ENCODE data around the gene ARMS2. TPM values are rescaled to one million over a fixed set of nuclear protein-coding genes. Genes with fewer than 3 reads are reported as not detected.

ARMS2 gene
- total RNA-seq, 3 donors from 2014 or later = not detected

GRCh38 chr10:122419876-122420623, 34.4 kb upstream of the ARMS2 start:
- TF ChIP-seq POLR2AphosphoS5 (IDR thresholded peaks at IDR 0.05) (no peak), CTCF (IDR thresholded peaks at IDR 0.05) (no peak), POLR2A (IDR thresholded peaks at IDR 0.05) (no peak)
- H3K27ac ChIP-seq = no peak overlapping the region
- intact Hi-C loops (cut with DNase I; ENCODE audit: low total_unique reads) = loop anchor here (2.0 kb wide), 1 partner anchor 33 kb away; no protein-coding TSS in a partner anchor
- H3K4me3 ChIP-seq = no peak overlapping the region
- no peaks in the 10 kb centered on the region for H3K27me3 ChIP-seq
- DNase-seq (ENCODE audit: low spot score in 2 of 2) = no peak
- H3K9me3 ChIP-seq = no peaks in the 10 kb centered on the region
- no peaks in the 10 kb centered on the region for H3K36me3 ChIP-seq
- H3K4me1 ChIP-seq = no peaks in the 10 kb centered on the region

GRCh38 chr10:122420624-122421007, 33.8 kb upstream of the ARMS2 start:
- H3K4me1 ChIP-seq = no peaks in the 10 kb centered on the region
- no peak for TF ChIP-seq CTCF (IDR thresholded peaks at IDR 0.05)
- TF ChIP-seq POLR2AphosphoS5 (IDR thresholded peaks at IDR 0.05) = no peak
- no peak for TF ChIP-seq POLR2A (IDR thresholded peaks at IDR 0.05)
- intact Hi-C loops (cut with DNase I; ENCODE audit: low total_unique reads) = no loop called here

GRCh38 chr10:122421054-122421625, 33.3 kb upstream of the ARMS2 start:
- Histone ChIP-seq H3K27me3 (no peaks in the 10 kb centered on the region), H3K9me3 (no peaks in the 10 kb centered on the region), H3K36me3 (no peaks in the 10 kb centered on the region), H3K4me1 (no peaks in the 10 kb centered on the region), H3K4me3 (no peak overlapping the region), H3K27ac (no peak overlapping the region)
- no peak for DNase-seq (ENCODE audit: low spot score in 2 of 2)
- intact Hi-C loops (cut with DNase I; ENCODE audit: low total_unique reads) = no loop called here
- no peak for TF ChIP-seq CTCF (IDR thresholded peaks at IDR 0.05)
- no peak for TF ChIP-seq POLR2AphosphoS5 (IDR thresholded peaks at IDR 0.05)
- TF ChIP-seq POLR2A (IDR thresholded peaks at IDR 0.05) = no peak

More at GRCh38 chr10:122420624-122421007, 33.8 kb upstream of the ARMS2 start:
- Histone ChIP-seq H3K9me3 (no peaks in the 10 kb centered on the region), H3K4me3 (no peak overlapping the region), H3K27me3 (no peaks in the 10 kb centered on the region), H3K36me3 (no peaks in the 10 kb centered on the region), H3K27ac (no peak overlapping the region)
- no peak for DNase-seq (ENCODE audit: low spot score in 2 of 2)

- Histone ChIP-seq H3K27ac (no peak overlapping the region), H3K4me1 (no peaks in the 10 kb centered on the region), H3K36me3 (no peaks in the 10 kb centered on the region), H3K4me3 (no peak overlapping the region), H3K27me3 (no peaks in the 10 kb centered on the region), H3K9me3 (no peaks in the 10 kb centered on the region)
- intact Hi-C loops (cut with DNase I; ENCODE audit: low total_unique reads) = no loop called here
- no peak for DNase-seq (ENCODE audit: low spot score in 2 of 2)
- TF ChIP-seq POLR2AphosphoS5 (IDR thresholded peaks at IDR 0.05) (no peak), POLR2A (IDR thresholded peaks at IDR 0.05) (no peak), CTCF (IDR thresholded peaks at IDR 0.05) (no peak)
These were observed 32.7 kb upstream of the ARMS2 start for GRCh38 chr10:122421742-122422141.

GRCh38 chr10:122422266-122422989, 32.0 kb upstream of the ARMS2 start:
- Histone ChIP-seq H3K4me1 (no peaks in the 10 kb centered on the region), H3K27ac (no peak overlapping the region), H3K27me3 (no peaks in the 10 kb centered on the region), H3K36me3 (peaks cover under 1% of the 10 kb centered on the region), H3K9me3 (no peaks in the 10 kb centered on the region), H3K4me3 (no peak overlapping the region)
- TF ChIP-seq POLR2AphosphoS5 (IDR thresholded peaks at IDR 0.05) (no peak), POLR2A (IDR thresholded peaks at IDR 0.05) (no peak), CTCF (IDR thresholded peaks at IDR 0.05) (no peak)
- no peak for DNase-seq (ENCODE audit: low spot score in 2 of 2)
- intact Hi-C loops (cut with DNase I; ENCODE audit: low total_unique reads) = no loop called here

Measured in breast epithelium (tissue), 4 donors.